ENCODE measurements around the gene EIF2B4. TPM values are rescaled to one million over a fixed set of nuclear protein-coding genes. Genes with fewer than 3 reads are reported as not detected.
A peak's percentile ranks its signal among the peaks of the same experiment; 100 is the strongest.

The EIF2B4 gene
- total and polyA plus RNA-seq, 2 of the 8 experiments (the other 6 are each of a cell fraction or from before 2014, with no cell fraction given) = 60.0 to 63.2 TPM

GRCh38 chr2:27356382-27357181, 13.6 kb downstream of the EIF2B4 start, which contains the start of gene GTF3C2 (continued):
- TF ChIP-seq RAD21 (IDR thresholded peaks at IDR 0.05 in 1 of 2, conservative IDR thresholded peaks at IDR 0.05 in 1 of 2; ENCODE audit: low read depth in 2 of 2, low read length in 2 of 2) (no peak), POLR2A (IDR thresholded peaks at IDR 0.05; ENCODE audit: control extremely low read depth in 1 of 2, low read depth in 2 of 2, low read length in 2 of 2) (peak; percentile 59 to 91), SIX5 (IDR thresholded peaks at IDR 0.05; ENCODE audit: low read depth, low read length) (peak; percentile 40; the same call in 1 of the 2 replicates), CTBP2 (IDR thresholded peaks at IDR 0.05; ENCODE audit: borderline replicate concordance, insufficient read depth, insufficient read length, low read length) (no peak), FOSL1 (IDR thresholded peaks at IDR 0.05; ENCODE audit: insufficient read depth, low read depth, low read length) (no peak), HDAC2 (IDR thresholded peaks at IDR 0.05; ENCODE audit: borderline replicate concordance in 1 of 2, low read depth in 2 of 2, low read length in 2 of 2) (peak in 1 of 2 experiments; percentile 43; a peak in 2 of 4 replicates), CHD7 (IDR thresholded peaks at IDR 0.05; ENCODE audit: insufficient replicate concordance, low read length) (no peak), PHF8 (conservative IDR thresholded peaks at IDR 0.05; ENCODE audit: low read depth, low read length) (peak; percentile 82)
